Suprapubic skin (tissue), 4 donors: Measurements from ENCODE around the gene MARCHF10. TPM values are rescaled to one million over a fixed set of nuclear protein-coding genes. Genes with fewer than 3 reads are reported as not detected.
"Not testable (repeated sequence)": the region's sequence is repeated elsewhere in the genome, so short reads cannot be mapped to it uniquely, and the experiment has no call there.

ENCODE experiments used
- DNase-seq, 2 donors: peaks; one replicate each; pipeline ENCODE4 v3.0.0-alpha.2; 2019; ENCODE audit warnings: low spot score in 2 of 2
- H3K27ac ChIP-seq: fragments of 200-600 bp; sonication (generic); one replicate; pipeline ENCODE4 v1.5.1; 2019
- H3K27me3 ChIP-seq: fragments of 200-600 bp; sonication (generic); one replicate; pipeline ENCODE4 v1.5.1; 2019
- H3K36me3 ChIP-seq: fragments of 200-600 bp; sonication (generic); one replicate; pipeline ENCODE4 v1.5.1; 2019
- H3K4me1 ChIP-seq: fragments of 200-600 bp; sonication (generic); one replicate; pipeline ENCODE4 v1.5.1; 2019
- H3K4me3 ChIP-seq: fragments of 200-600 bp; sonication (generic); one replicate; pipeline ENCODE4 v1.5.1; 2019; ENCODE audit warnings: mild to moderate bottlenecking
- H3K9me3 ChIP-seq: fragments of 200-600 bp; sonication (generic); one replicate; pipeline ENCODE4 v1.5.1; 2019
- EP300 ChIP-seq: sonication (generic); formaldehyde crosslinking; IDR thresholded peaks from one replicate; pipeline ENCODE4 v1.6.1; 2017; ENCODE audit warnings: antibody characterized with exemption
- POLR2A ChIP-seq, 2 donors: fragments of 450-650 bp; IDR thresholded peaks; one replicate each; pipeline ENCODE4 v1.6.1; 2017; ENCODE audit warnings: antibody characterized with exemption in 2 of 2, mild to moderate bottlenecking in 2 of 2, moderate library complexity in 2 of 2
- POLR2AphosphoS5 ChIP-seq, 3 donors: sonication (generic); formaldehyde crosslinking; IDR thresholded peaks; one replicate each; pipeline ENCODE4 v1.6.1; 2017; ENCODE audit warnings: antibody characterized with exemption in 3 of 3
- WGBS: methylation state at CpG from one replicate; pipeline ENCODE4 v1.1.5; 2018; 5-methylcytosine and 5-hydroxymethylcytosine counted together
- total RNA-seq, 4 donors: library from RNA; depleted of rRNA; stranded (reverse); fragments of >200 nt; gene quantifications; one replicate each; pipeline ENCODE4 v1.1.0, GENCODE V29; 2016
- TF ChIP-seq, protein P1 (sequence below), 2 donors: fragments of 200-600 bp in 1 of 2; fragments of 450-650 bp in 1 of 2; sonication (generic) in 1 of 2; IDR thresholded peaks; one replicate each; pipeline ENCODE4 v1.5.1; 2016 to 2019; ENCODE audit warnings: antibody characterized with exemption in 2 of 2, mild to moderate bottlenecking in 1 of 2, moderate library complexity in 1 of 2

Gene MARCHF10
- total RNA-seq, 4 donors from 2014 or later = not detected

DNA sequence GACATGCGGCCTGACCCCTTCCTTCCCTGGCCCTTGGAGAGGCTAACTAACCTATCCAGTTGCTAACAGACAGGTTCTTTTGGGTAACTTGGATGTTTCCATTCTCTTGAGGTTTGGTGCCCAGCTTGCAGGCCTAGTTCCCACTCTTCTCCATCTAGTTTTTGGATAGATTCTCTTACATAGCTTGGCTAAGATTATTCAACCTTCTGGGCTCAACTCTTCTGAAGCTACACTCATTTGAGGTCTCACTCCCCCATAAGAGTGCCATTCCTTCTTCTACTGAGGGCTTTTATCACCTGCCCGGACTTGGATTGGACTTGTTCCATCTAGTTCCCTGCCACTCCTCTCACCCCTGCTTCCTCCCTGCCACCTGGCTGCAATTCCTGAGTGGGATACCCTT lies 44.1 kb upstream of the MARCHF10 start:
- Histone ChIP-seq H3K27me3 (no peaks in the 10 kb centered on the region), H3K4me1 (no peaks in the 10 kb centered on the region), H3K9me3 (no peaks in the 10 kb centered on the region), H3K4me3 (no peak overlapping the region), H3K27ac (no peak overlapping the region), H3K36me3 (no peaks in the 10 kb centered on the region)
- no peak for TF ChIP-seq POLR2AphosphoS5 (IDR thresholded peaks at IDR 0.05)
- WGBS = 85% methylated on average over 2 of the region's 2 CpGs
- DNase-seq = no peak

DNA sequence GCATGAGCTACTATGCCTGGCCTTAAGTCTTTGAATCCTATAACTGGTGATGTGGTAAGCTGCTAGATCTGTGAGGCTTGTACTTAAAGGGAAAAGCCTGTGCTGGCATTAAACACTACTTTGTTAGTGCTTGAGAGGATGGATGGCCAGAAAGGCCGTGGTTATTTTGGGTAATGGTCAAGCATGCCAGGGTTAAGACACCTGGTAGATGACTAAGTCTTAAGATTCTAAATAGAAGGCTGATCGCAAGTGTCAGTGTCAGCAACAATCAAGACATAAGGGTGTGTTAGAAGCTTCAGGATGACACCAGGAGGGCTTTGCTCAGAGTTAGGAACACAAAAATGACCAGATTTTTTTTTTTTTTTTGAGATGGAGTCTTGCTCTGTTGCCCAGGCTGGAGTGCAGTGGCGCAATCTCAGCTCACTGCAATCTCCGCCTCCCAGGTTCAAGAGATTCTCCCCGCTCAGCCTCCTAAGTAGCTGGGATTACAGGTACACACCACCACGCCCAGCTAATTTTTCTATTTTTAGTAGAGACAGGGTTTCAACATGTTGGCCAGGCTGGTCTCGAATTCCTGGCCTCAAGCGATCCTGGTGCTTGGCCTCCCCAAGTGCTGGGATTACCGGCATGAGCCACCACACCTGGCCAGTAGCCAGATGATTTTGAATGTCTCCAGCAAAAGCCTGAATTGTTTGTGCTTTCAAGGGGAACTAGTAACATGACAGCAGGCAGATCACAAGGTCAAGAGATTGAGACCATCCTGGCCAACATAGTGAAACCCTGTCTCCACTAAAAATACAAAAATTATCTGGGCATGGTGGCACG lies 41.7 kb upstream of the MARCHF10 start:
- not testable (repeated sequence) for H3K27ac ChIP-seq, DNase-seq
- 77% methylated on average over 10 of the region's 10 CpGs for WGBS

DNA sequence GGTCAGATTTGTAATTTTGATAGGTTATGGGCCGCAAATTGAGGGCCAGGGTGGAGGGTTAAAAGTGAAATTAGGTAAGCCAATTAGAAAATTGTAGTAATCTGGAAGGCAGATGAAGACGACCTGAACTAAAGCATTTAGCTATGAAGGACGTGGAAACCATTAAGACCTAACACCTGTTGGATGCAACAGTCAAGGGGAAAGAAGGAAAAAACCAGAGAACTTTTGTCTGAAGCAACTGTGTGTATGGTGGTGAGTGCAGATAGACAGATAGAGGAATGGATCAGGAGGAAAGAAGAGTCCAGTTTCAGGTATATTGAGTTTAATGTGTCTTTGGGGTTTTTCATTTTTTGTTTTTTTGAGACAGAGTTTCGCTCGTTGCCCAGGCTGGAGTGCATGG lies 40.2 kb upstream of the MARCHF10 start:
- DNase-seq = no peak
- WGBS = 90% methylated on average over 5 of the region's 5 CpGs
- TF ChIP-seq, protein P1, sequence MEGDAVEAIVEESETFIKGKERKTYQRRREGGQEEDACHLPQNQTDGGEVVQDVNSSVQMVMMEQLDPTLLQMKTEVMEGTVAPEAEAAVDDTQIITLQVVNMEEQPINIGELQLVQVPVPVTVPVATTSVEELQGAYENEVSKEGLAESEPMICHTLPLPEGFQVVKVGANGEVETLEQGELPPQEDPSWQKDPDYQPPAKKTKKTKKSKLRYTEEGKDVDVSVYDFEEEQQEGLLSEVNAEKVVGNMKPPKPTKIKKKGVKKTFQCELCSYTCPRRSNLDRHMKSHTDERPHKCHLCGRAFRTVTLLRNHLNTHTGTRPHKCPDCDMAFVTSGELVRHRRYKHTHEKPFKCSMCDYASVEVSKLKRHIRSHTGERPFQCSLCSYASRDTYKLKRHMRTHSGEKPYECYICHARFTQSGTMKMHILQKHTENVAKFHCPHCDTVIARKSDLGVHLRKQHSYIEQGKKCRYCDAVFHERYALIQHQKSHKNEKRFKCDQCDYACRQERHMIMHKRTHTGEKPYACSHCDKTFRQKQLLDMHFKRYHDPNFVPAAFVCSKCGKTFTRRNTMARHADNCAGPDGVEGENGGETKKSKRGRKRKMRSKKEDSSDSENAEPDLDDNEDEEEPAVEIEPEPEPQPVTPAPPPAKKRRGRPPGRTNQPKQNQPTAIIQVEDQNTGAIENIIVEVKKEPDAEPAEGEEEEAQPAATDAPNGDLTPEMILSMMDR (IDR thresholded peaks at IDR 0.05) = no peak
- TF ChIP-seq POLR2AphosphoS5 (IDR thresholded peaks at IDR 0.05) (no peak), POLR2A (IDR thresholded peaks at IDR 0.05) (no peak), EP300 (no peak)

More for the DNA sequence above, 41.7 kb upstream of the MARCHF10 start:
- not testable (repeated sequence) for H3K4me3 ChIP-seq, H3K9me3 ChIP-seq, H3K36me3 ChIP-seq, H3K4me1 ChIP-seq, H3K27me3 ChIP-seq

DNA sequence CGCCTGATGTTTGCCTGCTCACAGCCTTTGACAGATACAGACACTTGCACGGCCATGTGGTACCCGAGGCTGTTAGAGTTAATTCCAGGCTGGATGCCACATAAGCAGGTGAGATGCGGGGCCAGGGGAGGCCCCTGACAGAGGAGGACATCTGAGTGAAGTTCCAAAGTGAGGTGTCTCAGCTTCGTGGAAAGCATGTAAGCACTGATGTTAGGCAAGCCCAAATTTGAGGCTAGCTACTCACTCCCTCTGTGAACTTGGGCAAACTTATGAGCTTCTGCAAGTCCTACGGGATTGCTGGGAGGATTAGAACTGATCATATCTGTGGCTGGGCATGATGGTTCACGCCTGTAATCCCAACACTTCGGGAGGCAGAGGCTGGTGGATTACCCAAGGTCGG lies 39.3 kb upstream of the MARCHF10 start:
- no peaks in the 10 kb centered on the region for H3K4me1 ChIP-seq
- H3K4me3 ChIP-seq = no peak overlapping the region
- no peaks in the 10 kb centered on the region for H3K27me3 ChIP-seq
- TF ChIP-seq, protein P1 (IDR thresholded peaks at IDR 0.05) = no peak
- TF ChIP-seq POLR2A (IDR thresholded peaks at IDR 0.05) = no peak
- TF ChIP-seq POLR2AphosphoS5 (IDR thresholded peaks at IDR 0.05) = no peak
- TF ChIP-seq EP300 = no peak
- no peak overlapping the region for H3K27ac ChIP-seq
- H3K36me3 ChIP-seq = no peaks in the 10 kb centered on the region
- no peak for DNase-seq
- no peaks in the 10 kb centered on the region for H3K9me3 ChIP-seq
- WGBS = 50% methylated on average over 7 of the region's 9 CpGs

More for the DNA sequence above, 40.2 kb upstream of the MARCHF10 start:
- H3K27me3 ChIP-seq = no peaks in the 10 kb centered on the region
- H3K36me3 ChIP-seq = no peaks in the 10 kb centered on the region
- no peak overlapping the region for H3K27ac ChIP-seq
- H3K4me3 ChIP-seq = no peak overlapping the region
- H3K4me1 ChIP-seq = no peaks in the 10 kb centered on the region
- H3K9me3 ChIP-seq = no peaks in the 10 kb centered on the region

DNA sequence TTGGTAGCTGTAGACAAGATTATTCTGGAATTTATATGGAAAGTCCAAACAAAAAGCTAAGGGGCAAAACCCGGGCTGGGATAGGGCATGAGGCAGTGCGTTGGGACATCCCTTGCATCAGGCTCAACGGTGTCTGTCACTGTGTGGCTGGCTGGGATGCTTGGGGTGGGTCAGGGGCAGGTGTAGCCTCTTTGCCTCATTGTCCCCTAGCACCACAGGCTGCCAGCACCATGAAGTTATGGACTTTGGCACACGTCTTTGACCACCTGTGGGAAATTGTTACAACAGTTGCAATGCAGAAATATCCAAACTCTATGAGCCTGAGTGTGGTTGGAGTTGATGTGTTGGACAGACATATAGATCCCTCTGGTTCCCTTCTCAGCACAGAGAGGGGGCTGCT lies 32.8 kb upstream of the MARCHF10 start:
- Histone ChIP-seq H3K4me3 (no peak overlapping the region), H3K9me3 (no peaks in the 10 kb centered on the region), H3K4me1 (no peaks in the 10 kb centered on the region), H3K27me3 (no peaks in the 10 kb centered on the region), H3K27ac (no peak overlapping the region), H3K36me3 (no peaks in the 10 kb centered on the region)
- no peak for DNase-seq
- TF ChIP-seq EP300 = no peak
- no peak for TF ChIP-seq POLR2AphosphoS5 (IDR thresholded peaks at IDR 0.05)
- TF ChIP-seq, protein P1 (IDR thresholded peaks at IDR 0.05) = no peak
- TF ChIP-seq POLR2A (IDR thresholded peaks at IDR 0.05) = no peak
- 92% methylated on average over 4 of the region's 4 CpGs for WGBS

DNA sequence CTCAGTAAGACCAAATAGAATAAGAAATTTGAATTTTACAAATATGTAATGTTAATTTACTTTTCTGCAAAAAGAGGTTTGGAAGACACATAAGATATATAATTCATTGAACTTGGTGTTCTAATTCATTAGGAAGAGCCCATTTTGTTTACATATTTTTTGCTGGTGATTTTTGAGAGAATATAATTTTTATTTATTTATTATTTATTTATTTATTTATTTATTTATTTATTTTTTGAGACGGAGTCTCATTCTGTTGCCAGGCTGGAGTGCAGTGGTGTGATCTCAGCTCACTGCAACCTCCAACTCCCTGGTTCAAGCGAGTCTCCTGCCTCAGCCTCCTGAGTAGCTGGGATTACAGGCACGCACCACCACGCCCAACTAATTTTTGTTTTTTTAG lies 25.7 kb upstream of the MARCHF10 start:
- H3K4me1 ChIP-seq = not testable (repeated sequence)
- 97% methylated on average over 4 of the region's 4 CpGs for WGBS

DNA sequence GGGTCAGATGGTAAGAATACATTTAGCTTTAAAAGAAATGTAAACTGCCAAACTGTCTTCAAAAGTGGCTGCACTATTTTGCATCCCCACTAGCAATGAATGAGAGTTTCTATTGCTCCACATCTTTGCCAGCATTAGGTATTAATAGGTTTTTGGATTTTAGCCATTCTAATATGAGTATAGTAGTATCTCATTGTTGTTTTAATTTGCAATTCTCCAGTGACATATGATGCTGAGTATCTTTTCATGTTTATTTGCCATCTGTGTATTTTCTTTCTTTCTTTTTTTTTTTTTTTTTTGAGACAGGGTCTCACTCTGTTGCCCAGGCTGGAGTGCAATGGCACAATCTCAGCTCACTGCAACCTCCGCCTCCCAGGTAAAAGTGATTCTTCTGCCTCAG lies 24.3 kb upstream of the MARCHF10 start:
- Histone ChIP-seq H3K4me1 (peaks cover 7% of the 10 kb centered on the region), H3K9me3 (no peaks in the 10 kb centered on the region), H3K27me3 (no peaks in the 10 kb centered on the region), H3K36me3 (no peaks in the 10 kb centered on the region), H3K27ac (no peak overlapping the region), H3K4me3 (no peak overlapping the region)
- TF ChIP-seq EP300 (no peak), POLR2AphosphoS5 (IDR thresholded peaks at IDR 0.05) (no peak), POLR2A (IDR thresholded peaks at IDR 0.05) (no peak)
- TF ChIP-seq, protein P1 (IDR thresholded peaks at IDR 0.05) = no peak
- 91% methylated on average over 1 of the region's 1 CpG for WGBS
- DNase-seq = no peak

More for the DNA sequence above, 25.7 kb upstream of the MARCHF10 start:
- not testable (repeated sequence) for H3K4me3 ChIP-seq, H3K27ac ChIP-seq, H3K27me3 ChIP-seq, H3K9me3 ChIP-seq, H3K36me3 ChIP-seq, DNase-seq

DNA sequence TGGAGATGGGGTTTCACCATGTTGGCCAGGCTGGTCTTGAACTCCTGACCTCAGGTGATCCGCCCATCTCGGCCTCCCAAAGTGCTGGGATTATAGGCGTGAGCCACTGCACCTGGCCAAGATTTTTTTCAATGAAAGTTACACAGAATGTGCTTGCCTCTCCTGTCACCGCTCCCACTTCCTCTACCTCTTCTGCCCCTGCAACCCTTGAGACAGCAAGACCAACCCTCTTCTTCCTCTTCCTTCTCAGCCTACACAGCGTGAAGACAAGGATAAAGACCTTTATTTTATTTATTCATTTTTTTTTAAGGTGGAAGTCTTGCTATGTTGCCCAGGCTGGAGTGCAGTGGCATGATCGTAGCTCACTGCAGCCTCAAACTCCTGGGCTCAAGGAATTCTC lies 23.0 kb upstream of the MARCHF10 start:
- not testable (repeated sequence) for H3K4me1 ChIP-seq, H3K27ac ChIP-seq, H3K27me3 ChIP-seq, H3K4me3 ChIP-seq, H3K36me3 ChIP-seq, H3K9me3 ChIP-seq, DNase-seq
- 85% methylated on average over 6 of the region's 6 CpGs for WGBS
